Neural crest cell (in vitro differentiated cells): Measurements from ENCODE around the gene PRPH2. TPM values are rescaled to one million over a fixed set of nuclear protein-coding genes. Genes with fewer than 3 reads are reported as not detected.

Source experiments
- DNase-seq: peaks from one replicate; pipeline ENCODE4 v3.0.0; 2021; ENCODE audit warnings: low read depth, mixed read lengths, low spot score
- H3K27ac Mint-ChIP-seq: one replicate; pipeline ENCODE4 v1.8.0; 2021; ENCODE audit warnings: mild to moderate bottlenecking, mixed read lengths; ENCODE audit not compliant: unreplicated experiment
- H3K27me3 Mint-ChIP-seq: 2 replicates; pipeline ENCODE4 v1.8.0; 2021; ENCODE audit warnings: low read depth, mild to moderate bottlenecking, mixed read lengths
- H3K36me3 Mint-ChIP-seq: 2 replicates; pipeline ENCODE4 v1.8.0; 2021; ENCODE audit warnings: low read depth, mild to moderate bottlenecking, mixed read lengths
- H3K4me1 Mint-ChIP-seq: 2 replicates; pipeline ENCODE4 v1.8.0; 2021; ENCODE audit warnings: mixed read lengths
- H3K4me3 Mint-ChIP-seq: one replicate; pipeline ENCODE4 v1.8.0; 2021; ENCODE audit warnings: mild to moderate bottlenecking, mixed read lengths
- H3K9me3 Mint-ChIP-seq: 2 replicates; pipeline ENCODE4 v1.8.0; 2021; ENCODE audit warnings: mixed read lengths
- total RNA-seq: library from RNA; stranded (reverse); gene quantifications from 2 replicates; pipeline ENCODE4 v1.2.1, GENCODE V29; 2021
- TF ChIP-seq, protein P1 (sequence below): fragments of 200-600 bp; sonication (generic); conservative IDR thresholded peaks from 2 replicates; pipeline ENCODE4 v1.5.0; 2021; ENCODE audit warnings: antibody characterized with exemption, mild to moderate bottlenecking

Gene PRPH2
- total RNA-seq, 1 donor from 2014 or later = not detected

DNA sequence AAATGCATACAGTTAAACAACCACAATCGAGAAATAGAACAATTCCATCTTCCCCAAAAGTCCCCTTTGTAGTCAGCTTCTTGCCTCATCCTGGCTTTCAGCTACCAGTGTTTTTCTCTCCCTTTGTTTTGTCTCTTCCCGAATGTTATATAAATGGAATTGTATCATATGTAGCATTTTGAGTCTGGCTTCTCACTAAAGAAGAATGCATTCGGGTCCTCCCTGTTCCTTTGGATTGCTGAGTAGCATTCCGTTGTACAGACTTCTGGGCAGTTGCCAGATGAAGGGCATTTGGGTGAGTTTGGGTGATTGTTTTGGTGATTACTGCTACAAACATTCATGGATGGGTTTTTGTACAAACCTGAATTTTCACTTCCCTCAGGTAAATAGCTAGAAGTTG, 27.8 kb downstream of the PRPH2 start:
- DNase-seq = no peak
- Mint-ChIP-seq H3K27me3 (no peaks in the 10 kb centered on the region), H3K9me3 (no peaks in the 10 kb centered on the region), H3K4me3 (no peak overlapping the region), H3K4me1 (no peaks in the 10 kb centered on the region), H3K27ac (no peak overlapping the region), H3K36me3 (peaks cover 2% of the 10 kb centered on the region)
- TF ChIP-seq, protein P1, sequence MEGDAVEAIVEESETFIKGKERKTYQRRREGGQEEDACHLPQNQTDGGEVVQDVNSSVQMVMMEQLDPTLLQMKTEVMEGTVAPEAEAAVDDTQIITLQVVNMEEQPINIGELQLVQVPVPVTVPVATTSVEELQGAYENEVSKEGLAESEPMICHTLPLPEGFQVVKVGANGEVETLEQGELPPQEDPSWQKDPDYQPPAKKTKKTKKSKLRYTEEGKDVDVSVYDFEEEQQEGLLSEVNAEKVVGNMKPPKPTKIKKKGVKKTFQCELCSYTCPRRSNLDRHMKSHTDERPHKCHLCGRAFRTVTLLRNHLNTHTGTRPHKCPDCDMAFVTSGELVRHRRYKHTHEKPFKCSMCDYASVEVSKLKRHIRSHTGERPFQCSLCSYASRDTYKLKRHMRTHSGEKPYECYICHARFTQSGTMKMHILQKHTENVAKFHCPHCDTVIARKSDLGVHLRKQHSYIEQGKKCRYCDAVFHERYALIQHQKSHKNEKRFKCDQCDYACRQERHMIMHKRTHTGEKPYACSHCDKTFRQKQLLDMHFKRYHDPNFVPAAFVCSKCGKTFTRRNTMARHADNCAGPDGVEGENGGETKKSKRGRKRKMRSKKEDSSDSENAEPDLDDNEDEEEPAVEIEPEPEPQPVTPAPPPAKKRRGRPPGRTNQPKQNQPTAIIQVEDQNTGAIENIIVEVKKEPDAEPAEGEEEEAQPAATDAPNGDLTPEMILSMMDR = no peak

GRCh38 chr6:42693725-42694323, 28.6 kb downstream of the PRPH2 start:
- H3K27me3 Mint-ChIP-seq = no peaks in the 10 kb centered on the region
- no peaks in the 10 kb centered on the region for H3K4me1 Mint-ChIP-seq
- H3K4me3 Mint-ChIP-seq = no peak overlapping the region
- no peaks in the 10 kb centered on the region for H3K9me3 Mint-ChIP-seq
- TF ChIP-seq, protein P1 = no peak
- DNase-seq = no peak
- peaks cover 4% of the 10 kb centered on the region for H3K36me3 Mint-ChIP-seq
- peak overlapping the region; percentile 38 for H3K27ac Mint-ChIP-seq

DNA sequence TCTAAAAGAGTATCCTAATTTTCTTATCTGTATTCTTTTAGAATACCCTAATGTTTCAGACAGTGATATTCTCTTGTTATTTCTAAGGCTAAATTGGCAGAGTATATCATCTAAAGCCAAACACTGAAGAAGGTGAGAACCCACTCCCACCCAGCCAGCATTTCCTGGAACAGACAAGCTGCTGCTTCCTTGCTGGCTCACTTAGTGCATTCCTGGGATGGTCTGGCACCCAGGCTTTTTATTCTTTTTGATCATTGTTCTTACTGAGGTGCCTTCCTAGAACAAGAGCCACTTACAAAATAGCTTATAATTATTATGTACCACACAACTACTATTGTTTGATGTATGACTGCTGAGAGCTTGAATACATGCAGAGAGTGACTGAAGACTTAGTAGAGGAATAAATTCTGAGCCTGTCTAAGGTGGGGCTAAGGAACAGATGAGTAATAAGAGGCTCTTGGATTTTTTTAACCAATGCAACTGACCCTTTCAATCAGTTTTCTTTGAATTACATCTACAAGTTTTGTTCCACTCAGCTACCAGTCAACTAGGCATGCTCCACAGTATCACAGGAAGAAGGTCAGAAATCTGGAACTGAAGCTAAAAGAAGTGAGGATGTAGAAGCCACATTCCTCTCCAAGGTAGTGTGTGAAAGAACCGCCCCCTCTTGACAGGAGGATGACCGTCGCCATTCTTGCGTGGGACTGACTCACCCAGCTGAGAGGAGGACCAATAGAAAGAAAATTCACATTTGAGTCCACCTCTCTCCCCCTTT, 30.1 kb downstream of the PRPH2 start:
- DNase-seq = no peak
- H3K4me3 Mint-ChIP-seq = no peak overlapping the region
- H3K27me3 Mint-ChIP-seq = no peaks in the 10 kb centered on the region
- TF ChIP-seq, protein P1 = no peak
- no peak overlapping the region for H3K27ac Mint-ChIP-seq
- H3K4me1 Mint-ChIP-seq = no peaks in the 10 kb centered on the region
- no peaks in the 10 kb centered on the region for H3K9me3 Mint-ChIP-seq
- H3K36me3 Mint-ChIP-seq = peaks cover 14% of the 10 kb centered on the region

GRCh38 chr6:42690872-42691271, 31.5 kb downstream of the PRPH2 start:
- no peak for DNase-seq
- TF ChIP-seq, protein P1 = no peak
- H3K4me1 Mint-ChIP-seq = no peaks in the 10 kb centered on the region
- H3K27me3 Mint-ChIP-seq = no peaks in the 10 kb centered on the region
- H3K4me3 Mint-ChIP-seq = no peak overlapping the region
- peaks cover 20% of the 10 kb centered on the region for H3K36me3 Mint-ChIP-seq
- no peak overlapping the region for H3K27ac Mint-ChIP-seq
- H3K9me3 Mint-ChIP-seq = no peaks in the 10 kb centered on the region

DNA sequence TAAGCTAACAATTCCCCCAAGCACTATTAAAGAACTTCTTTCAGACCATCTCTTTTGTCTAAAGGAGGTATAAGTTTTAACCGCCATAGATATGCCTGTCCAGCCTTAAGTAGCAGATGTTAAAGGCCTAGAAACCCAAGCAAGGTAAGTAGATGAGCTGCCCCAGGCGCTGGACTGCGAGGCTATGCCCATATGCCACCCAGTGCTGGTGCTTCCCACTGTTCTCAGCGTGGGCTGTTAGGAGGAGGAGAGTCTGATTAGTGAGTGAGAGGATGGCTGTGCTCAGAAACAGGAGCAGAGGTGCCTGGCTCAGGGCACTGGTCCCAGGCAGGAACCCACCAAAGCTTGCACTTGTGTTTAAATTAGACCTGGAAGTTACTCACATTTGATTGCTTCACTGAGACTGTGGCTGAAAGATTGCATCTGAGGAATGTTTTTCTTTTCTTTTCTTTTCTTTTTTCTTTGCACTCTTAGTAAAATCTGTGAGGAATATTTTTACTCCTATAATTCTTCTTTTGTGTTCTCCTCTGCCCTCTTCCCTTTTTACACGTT, 32.2 kb downstream of the PRPH2 start:
- no peaks in the 10 kb centered on the region for H3K27me3 Mint-ChIP-seq
- H3K9me3 Mint-ChIP-seq = no peaks in the 10 kb centered on the region
- TF ChIP-seq, protein P1 = no peak
- no peak for DNase-seq
- H3K4me1 Mint-ChIP-seq = no peaks in the 10 kb centered on the region
- H3K4me3 Mint-ChIP-seq = no peak overlapping the region
- no peak overlapping the region for H3K27ac Mint-ChIP-seq
- H3K36me3 Mint-ChIP-seq = peaks cover 22% of the 10 kb centered on the region
